Measurements from ENCODE around the gene STRBP. TPM values are rescaled to one million over a fixed set of nuclear protein-coding genes. Genes with fewer than 3 reads are reported as not detected.

Gene STRBP
- total and polyA plus RNA-seq, 9 of the 15 experiments (the other 6 are each of a cell fraction or from before 2014, with no cell fraction given), result 27.7 to 84.0 (median 70.2) TPM

DNA sequence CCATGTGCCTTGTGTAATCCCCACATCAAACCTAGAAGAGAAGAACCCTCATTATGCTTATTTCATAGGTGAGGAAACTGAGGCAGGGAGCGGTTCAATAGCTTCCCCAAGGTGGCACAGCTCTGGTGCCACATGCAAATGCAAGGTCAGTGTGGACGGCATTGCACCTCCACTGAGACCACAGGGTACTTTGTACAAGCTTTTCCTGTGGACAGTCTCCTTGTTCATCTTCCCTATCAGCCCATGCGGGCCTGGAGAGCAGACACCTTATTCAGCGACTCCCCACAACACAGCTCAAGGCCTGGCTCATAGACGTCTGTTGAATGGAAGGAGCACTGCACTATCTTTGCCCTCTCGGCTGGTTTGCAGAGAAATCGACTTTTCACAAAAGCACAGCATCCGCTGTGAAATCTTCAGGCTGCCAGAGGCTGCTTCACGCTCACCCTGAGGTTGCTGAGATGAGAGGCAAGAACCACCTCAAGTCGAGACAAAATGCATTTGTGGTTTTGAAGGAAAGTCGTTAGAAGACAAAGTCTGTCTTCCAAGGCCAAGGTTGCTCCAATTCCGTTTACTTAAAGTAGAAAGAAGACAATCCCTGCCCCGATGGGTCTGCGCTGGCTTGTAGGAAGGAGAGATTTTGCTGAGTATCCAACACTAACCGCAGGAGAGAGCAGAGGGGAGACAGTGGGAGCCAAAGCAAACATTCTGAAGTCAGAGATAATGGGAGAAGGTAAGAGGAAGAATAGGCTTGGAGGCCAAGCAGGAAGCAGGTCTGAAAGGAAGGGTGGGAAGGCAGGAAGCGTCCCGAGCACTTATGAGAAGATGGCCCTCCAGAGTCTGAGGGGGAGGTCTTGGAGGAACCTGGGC, 34.2 kb upstream of the STRBP start (continued):
- TF ChIP-seq DIDO1 (tag; IDR thresholded peaks at IDR 0.05; ENCODE audit: low read depth) (no peak), ETV1 (tag; conservative IDR thresholded peaks at IDR 0.05; ENCODE audit: low read depth) (peak; percentile 72), ZNF175 (CRISPR knock-in tag; IDR thresholded peaks at IDR 0.05; ENCODE audit: low read depth) (0 out of 2 replicates have a peak, but pooled peaks have one; percentile 50), STAT6 (CRISPR knock-in tag; IDR thresholded peaks at IDR 0.05) (no peak), TRIM24 (IDR thresholded peaks at IDR 0.05) (peak in 1 of 2 experiments; percentile 16; a peak in 1 of 4 replicates), TSC22D4 (tag; IDR thresholded peaks at IDR 0.05) (no peak), PYGO2 (tag; IDR thresholded peaks at IDR 0.05) (no peak), TCF3 (CRISPR knock-in tag; IDR thresholded peaks at IDR 0.05) (peak; percentile 92), PCBP2 (IDR thresholded peaks at IDR 0.05; ENCODE audit: low read depth, low read length, poor library complexity, severe bottlenecking) (no peak)
- TF ChIP-seq, protein P1, sequence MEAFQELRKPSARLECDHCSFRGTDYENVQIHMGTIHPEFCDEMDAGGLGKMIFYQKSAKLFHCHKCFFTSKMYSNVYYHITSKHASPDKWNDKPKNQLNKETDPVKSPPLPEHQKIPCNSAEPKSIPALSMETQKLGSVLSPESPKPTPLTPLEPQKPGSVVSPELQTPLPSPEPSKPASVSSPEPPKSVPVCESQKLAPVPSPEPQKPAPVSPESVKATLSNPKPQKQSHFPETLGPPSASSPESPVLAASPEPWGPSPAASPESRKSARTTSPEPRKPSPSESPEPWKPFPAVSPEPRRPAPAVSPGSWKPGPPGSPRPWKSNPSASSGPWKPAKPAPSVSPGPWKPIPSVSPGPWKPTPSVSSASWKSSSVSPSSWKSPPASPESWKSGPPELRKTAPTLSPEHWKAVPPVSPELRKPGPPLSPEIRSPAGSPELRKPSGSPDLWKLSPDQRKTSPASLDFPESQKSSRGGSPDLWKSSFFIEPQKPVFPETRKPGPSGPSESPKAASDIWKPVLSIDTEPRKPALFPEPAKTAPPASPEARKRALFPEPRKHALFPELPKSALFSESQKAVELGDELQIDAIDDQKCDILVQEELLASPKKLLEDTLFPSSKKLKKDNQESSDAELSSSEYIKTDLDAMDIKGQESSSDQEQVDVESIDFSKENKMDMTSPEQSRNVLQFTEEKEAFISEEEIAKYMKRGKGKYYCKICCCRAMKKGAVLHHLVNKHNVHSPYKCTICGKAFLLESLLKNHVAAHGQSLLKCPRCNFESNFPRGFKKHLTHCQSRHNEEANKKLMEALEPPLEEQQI (IDR thresholded peaks at IDR 0.05), result no peak
- TF ChIP-seq, protein P2, sequence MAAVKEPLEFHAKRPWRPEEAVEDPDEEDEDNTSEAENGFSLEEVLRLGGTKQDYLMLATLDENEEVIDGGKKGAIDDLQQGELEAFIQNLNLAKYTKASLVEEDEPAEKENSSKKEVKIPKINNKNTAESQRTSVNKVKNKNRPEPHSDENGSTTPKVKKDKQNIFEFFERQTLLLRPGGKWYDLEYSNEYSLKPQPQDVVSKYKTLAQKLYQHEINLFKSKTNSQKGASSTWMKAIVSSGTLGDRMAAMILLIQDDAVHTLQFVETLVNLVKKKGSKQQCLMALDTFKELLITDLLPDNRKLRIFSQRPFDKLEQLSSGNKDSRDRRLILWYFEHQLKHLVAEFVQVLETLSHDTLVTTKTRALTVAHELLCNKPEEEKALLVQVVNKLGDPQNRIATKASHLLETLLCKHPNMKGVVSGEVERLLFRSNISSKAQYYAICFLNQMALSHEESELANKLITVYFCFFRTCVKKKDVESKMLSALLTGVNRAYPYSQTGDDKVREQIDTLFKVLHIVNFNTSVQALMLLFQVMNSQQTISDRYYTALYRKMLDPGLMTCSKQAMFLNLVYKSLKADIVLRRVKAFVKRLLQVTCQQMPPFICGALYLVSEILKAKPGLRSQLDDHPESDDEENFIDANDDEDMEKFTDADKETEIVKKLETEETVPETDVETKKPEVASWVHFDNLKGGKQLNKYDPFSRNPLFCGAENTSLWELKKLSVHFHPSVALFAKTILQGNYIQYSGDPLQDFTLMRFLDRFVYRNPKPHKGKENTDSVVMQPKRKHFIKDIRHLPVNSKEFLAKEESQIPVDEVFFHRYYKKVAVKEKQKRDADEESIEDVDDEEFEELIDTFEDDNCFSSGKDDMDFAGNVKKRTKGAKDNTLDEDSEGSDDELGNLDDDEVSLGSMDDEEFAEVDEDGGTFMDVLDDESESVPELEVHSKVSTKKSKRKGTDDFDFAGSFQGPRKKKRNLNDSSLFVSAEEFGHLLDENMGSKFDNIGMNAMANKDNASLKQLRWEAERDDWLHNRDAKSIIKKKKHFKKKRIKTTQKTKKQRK (IDR thresholded peaks at IDR 0.05; ENCODE audit: borderline replicate concordance, low read depth, low read length), result no peak
- TF ChIP-seq, protein P3, sequence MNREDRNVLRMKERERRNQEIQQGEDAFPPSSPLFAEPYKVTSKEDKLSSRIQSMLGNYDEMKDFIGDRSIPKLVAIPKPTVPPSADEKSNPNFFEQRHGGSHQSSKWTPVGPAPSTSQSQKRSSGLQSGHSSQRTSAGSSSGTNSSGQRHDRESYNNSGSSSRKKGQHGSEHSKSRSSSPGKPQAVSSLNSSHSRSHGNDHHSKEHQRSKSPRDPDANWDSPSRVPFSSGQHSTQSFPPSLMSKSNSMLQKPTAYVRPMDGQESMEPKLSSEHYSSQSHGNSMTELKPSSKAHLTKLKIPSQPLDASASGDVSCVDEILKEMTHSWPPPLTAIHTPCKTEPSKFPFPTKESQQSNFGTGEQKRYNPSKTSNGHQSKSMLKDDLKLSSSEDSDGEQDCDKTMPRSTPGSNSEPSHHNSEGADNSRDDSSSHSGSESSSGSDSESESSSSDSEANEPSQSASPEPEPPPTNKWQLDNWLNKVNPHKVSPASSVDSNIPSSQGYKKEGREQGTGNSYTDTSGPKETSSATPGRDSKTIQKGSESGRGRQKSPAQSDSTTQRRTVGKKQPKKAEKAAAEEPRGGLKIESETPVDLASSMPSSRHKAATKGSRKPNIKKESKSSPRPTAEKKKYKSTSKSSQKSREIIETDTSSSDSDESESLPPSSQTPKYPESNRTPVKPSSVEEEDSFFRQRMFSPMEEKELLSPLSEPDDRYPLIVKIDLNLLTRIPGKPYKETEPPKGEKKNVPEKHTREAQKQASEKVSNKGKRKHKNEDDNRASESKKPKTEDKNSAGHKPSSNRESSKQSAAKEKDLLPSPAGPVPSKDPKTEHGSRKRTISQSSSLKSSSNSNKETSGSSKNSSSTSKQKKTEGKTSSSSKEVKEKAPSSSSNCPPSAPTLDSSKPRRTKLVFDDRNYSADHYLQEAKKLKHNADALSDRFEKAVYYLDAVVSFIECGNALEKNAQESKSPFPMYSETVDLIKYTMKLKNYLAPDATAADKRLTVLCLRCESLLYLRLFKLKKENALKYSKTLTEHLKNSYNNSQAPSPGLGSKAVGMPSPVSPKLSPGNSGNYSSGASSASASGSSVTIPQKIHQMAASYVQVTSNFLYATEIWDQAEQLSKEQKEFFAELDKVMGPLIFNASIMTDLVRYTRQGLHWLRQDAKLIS (CRISPR knock-in tag; IDR thresholded peaks at IDR 0.05), result no peak

All from K562 (cell line).